Bronchial epithelial cell (primary cell): ENCODE results near the gene KIF13A. TPM values are rescaled to one million over a fixed set of nuclear protein-coding genes. Genes with fewer than 3 reads are reported as not detected.
"Not testable (repeated sequence)": the region's sequence is repeated elsewhere in the genome, so short reads cannot be mapped to it uniquely, and the experiment has no call there.

Source experiments
- DNase-seq: peaks from one replicate; pipeline ENCODE4 v3.0.0-alpha.2; 2010; ENCODE audit warnings: low read depth
- FAIRE-seq: peaks from 2 replicates; lab custom pipeline; 2011; peaks lifted over from hg19 to GRCh38; lab: Jason Lieb, UNC
- H3K27me3 ChIP-seq: 2 replicates; pipeline ENCODE4 v1.5.1; 2011; ENCODE audit warnings: low read length; ENCODE audit not compliant: control insufficient read depth, insufficient read depth
- H3K36me3 ChIP-seq: 2 replicates; pipeline ENCODE4 v1.5.1; 2011; ENCODE audit warnings: low read length; ENCODE audit not compliant: control insufficient read depth, insufficient read depth
- H3K4me3 ChIP-seq: 2 replicates; pipeline ENCODE4 v1.5.1; 2011; ENCODE audit warnings: mild to moderate bottlenecking, low read depth, low read length, control low read depth
- total RNA-seq: library from RNA; depleted of rRNA; stranded (reverse); fragments of >200 nt; gene quantifications from 2 replicates; pipeline ENCODE4 v1.2.1, GENCODE V29; 2014
- TF ChIP-seq, protein P1 (sequence below): IDR thresholded peaks from 2 replicates; pipeline ENCODE4 v1.5.1; 2011; ENCODE audit warnings: mild to moderate bottlenecking, moderate library complexity, low read length, control low read depth, inconsistent platforms; ENCODE audit not compliant: insufficient read depth, severe bottlenecking

The KIF13A gene
- total RNA-seq, 1 donor from 2014 or later, result 47.4 TPM

DNA sequence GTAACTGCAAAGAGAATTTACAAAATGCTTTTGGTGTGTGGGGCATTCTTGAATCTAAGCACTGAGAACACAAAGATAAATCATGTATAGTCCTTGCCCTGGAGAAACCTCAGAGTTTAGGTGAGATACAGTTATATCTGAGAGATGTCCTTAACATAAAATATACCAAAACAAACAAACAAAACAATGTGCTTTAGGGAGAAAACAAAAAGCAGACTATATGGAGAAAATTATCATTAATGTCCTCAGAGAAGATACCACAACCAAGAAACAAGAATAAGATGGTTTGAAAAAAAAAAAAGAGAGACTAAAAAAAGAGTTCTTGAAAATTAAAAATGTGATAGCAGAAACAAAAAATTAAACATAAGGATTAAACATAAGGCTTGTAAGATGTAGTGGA is 8.0 kb downstream of the KIF13A start:
- peaks cover 1% of the 10 kb centered on the region for H3K36me3 ChIP-seq
- no peak for DNase-seq
- H3K27me3 ChIP-seq, result no peaks in the 10 kb centered on the region
- FAIRE-seq, result no peak
- H3K4me3 ChIP-seq, result no peak overlapping the region
- TF ChIP-seq, protein P1, sequence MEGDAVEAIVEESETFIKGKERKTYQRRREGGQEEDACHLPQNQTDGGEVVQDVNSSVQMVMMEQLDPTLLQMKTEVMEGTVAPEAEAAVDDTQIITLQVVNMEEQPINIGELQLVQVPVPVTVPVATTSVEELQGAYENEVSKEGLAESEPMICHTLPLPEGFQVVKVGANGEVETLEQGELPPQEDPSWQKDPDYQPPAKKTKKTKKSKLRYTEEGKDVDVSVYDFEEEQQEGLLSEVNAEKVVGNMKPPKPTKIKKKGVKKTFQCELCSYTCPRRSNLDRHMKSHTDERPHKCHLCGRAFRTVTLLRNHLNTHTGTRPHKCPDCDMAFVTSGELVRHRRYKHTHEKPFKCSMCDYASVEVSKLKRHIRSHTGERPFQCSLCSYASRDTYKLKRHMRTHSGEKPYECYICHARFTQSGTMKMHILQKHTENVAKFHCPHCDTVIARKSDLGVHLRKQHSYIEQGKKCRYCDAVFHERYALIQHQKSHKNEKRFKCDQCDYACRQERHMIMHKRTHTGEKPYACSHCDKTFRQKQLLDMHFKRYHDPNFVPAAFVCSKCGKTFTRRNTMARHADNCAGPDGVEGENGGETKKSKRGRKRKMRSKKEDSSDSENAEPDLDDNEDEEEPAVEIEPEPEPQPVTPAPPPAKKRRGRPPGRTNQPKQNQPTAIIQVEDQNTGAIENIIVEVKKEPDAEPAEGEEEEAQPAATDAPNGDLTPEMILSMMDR, result no peak

DNA sequence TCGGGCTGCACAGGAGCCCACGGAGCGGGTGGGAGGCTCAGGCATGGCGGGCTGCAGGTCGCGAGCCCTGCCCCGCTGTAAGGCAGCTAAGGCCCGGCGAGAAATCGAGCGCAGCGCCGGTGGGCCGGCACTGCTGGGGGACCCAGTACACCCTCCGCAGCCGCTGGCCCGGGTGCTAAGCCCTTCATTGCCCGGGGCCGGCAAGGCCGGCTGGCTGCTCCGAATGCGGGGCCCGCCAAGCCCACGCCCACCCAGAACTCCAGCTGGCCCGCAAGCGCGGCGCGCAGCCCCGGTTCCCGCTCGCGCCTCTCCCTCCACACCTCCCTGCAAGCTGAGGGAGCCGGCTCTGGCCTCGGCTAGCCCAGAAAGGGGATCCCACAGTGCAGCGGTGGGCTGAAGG is 11.2 kb downstream of the KIF13A start:
- H3K4me3 ChIP-seq, H3K27me3 ChIP-seq, DNase-seq, FAIRE-seq, H3K36me3 ChIP-seq: not testable (repeated sequence)

DNA sequence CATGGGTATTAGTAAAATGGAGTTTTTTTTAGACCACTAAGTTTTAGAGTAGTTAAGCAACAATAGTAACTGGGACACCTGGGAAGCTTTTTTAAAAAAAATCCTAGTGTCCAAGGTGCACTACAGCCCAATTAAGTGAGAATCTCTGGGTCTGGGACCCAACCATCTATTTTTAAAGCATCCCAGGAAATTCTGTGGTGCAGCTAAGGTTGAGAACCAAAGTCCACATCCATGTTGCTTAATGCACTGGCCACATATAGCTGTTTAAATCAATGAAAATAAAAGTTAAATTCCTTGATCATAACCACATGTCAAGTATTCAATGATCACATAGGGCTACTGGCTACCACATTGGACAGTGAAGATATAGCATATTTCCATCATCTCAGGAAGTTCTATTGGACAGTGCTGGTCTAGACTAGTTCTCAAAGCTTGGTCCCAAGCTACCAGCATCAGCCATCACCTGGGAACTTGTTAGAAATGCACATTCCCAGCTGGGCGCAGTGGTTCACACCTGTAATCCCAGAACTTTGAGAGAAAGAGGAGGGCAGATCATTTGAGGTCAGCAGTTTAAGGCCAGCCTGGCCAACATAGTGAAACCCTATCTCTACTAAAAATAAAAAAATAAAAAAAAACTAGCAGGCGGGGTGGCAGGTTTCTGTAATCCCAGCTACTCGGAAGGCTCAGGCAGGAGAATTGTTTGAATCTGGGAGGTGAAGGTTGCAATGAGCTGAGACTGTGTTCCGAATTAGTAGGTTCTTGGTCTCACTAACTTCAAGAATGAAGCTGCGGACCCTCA is 12.7 kb downstream of the KIF13A start:
- no peak for DNase-seq
- TF ChIP-seq, protein P1, result no peak
- Histone ChIP-seq H3K4me3 (no peak overlapping the region), H3K27me3 (no peaks in the 10 kb centered on the region), H3K36me3 (no peaks in the 10 kb centered on the region)
- no peak for FAIRE-seq

DNA sequence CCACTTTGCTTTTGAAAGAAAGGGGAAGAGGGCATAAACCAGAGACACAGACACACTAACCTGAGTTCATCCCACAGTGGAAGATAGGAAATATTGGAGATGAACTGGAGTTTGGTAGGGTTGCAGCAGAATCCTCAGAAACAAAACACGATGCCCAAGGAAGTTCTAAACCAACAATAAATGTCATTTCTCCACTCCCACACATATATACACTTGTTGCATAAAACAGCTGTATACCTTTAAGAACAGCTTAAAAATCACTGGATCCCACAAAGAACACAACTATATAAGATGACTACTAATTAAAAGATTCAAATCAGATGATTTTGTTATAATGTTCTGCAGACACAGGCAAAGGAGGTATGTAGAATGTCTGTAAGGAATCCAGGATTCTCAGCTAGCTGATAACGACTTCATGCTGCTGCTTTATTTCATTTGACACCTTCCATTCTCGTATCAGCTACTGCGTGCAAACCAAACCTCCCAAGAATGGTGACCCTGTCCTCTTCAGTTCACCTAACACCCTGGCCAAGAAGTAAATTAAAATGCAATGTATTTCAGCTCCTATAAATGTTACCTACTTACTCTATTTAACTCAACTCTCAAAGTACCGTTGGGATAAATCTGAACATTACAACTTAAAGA is 14.3 kb downstream of the KIF13A start:
- TF ChIP-seq, protein P1, result no peak
- no peak for FAIRE-seq

DNA sequence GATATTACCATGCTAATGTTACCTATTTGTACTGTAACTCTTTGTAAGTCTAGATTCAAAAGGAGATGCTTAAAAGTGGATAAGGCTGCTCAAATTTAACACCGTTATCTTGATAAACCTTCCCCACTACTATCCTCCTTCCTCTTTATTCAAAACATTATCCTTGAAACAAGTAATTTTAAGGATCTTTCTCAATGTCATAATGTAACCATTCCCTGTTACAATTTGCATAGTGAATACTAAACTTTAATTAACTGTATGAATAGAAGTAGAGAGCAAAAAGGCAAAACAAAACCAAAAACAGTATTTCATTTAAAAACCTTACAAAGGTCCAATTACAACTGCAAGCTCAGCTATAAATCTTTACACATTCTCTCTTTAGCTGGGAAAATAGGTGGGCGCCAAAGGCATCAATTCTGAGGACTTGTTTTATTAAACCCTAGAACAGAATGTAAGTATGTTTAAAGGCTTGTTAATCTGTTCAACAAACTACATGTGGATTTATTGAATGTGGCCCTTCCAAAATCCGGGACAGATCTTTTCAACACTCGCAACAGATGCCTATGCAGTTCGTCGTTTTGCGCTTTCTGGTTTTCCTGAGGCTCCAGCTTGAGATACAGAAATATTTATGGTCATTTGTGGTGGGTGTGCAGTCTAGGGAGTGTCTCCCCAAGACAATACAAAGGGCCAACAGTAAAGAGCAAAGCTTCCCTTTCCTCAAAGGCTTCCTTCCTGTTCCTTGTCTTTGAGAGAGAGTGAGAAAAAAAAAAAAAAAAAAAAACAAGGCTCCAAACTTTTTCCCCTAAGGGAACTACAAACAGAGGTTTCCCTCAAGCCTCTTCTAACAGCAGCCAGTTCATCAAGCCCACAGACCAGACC is 15.1 kb downstream of the KIF13A start:
- Histone ChIP-seq H3K36me3 (no peaks in the 10 kb centered on the region), H3K4me3 (no peak overlapping the region), H3K27me3 (no peaks in the 10 kb centered on the region)
- DNase-seq (no peak), FAIRE-seq (no peak)
- TF ChIP-seq, protein P1, result no peak

More for the DNA sequence above, 14.3 kb downstream of the KIF13A start:
- no peak overlapping the region for H3K4me3 ChIP-seq
- DNase-seq, result no peak
- H3K27me3 ChIP-seq, result no peaks in the 10 kb centered on the region
- no peaks in the 10 kb centered on the region for H3K36me3 ChIP-seq
